IPS-15b (cell line): ENCODE data around the gene LRTM1.

Experiments
- H3K27me3 ChIP-seq: one replicate; pipeline ENCODE4 v1.6.1; 2013; ENCODE audit warnings: low read length; ENCODE audit not compliant: control insufficient read depth, insufficient read depth
- H3K36me3 ChIP-seq: one replicate; pipeline ENCODE4 v1.6.1; 2013; ENCODE audit warnings: low read length; ENCODE audit not compliant: control insufficient read depth, insufficient read depth
- H3K4me1 ChIP-seq: one replicate; pipeline ENCODE4 v1.6.1; 2013; ENCODE audit warnings: mild to moderate bottlenecking, low read length; ENCODE audit not compliant: control insufficient read depth, insufficient read depth
- H3K4me3 ChIP-seq: one replicate; pipeline ENCODE4 v1.5.1; 2013; ENCODE audit warnings: low read depth, low read length
- H3K9ac ChIP-seq: one replicate; pipeline ENCODE4 v1.6.1; 2013; ENCODE audit warnings: low read depth, mild to moderate bottlenecking, low read length
- H3K9me3 ChIP-seq: one replicate; pipeline ENCODE4 v1.6.1; 2013; ENCODE audit warnings: mild to moderate bottlenecking, low read length; ENCODE audit not compliant: control insufficient read depth, insufficient read depth

The LRTM1 gene

GRCh38 chr3:54936561-54936960 lies 8.7 kb upstream of the LRTM1 start:
- Histone ChIP-seq H3K4me1 (peaks cover 8% of the 10 kb centered on the region), H3K36me3 (no peaks in the 10 kb centered on the region), H3K9ac (no peak overlapping the region), H3K27me3 (no peaks in the 10 kb centered on the region), H3K4me3 (no peak overlapping the region), H3K9me3 (no peaks in the 10 kb centered on the region)

- no peaks in the 10 kb centered on the region for H3K9me3 ChIP-seq
- no peaks in the 10 kb centered on the region for H3K27me3 ChIP-seq
- no peaks in the 10 kb centered on the region for H3K36me3 ChIP-seq
- no peak overlapping the region for H3K9ac ChIP-seq
- H3K4me1 ChIP-seq: peaks cover 8% of the 10 kb centered on the region
- no peak overlapping the region for H3K4me3 ChIP-seq
Observed at GRCh38 chr3:54935869-54936268, 8.0 kb upstream of the LRTM1 start.

GRCh38 chr3:54932606-54933005 lies 4.7 kb upstream of the LRTM1 start:
- H3K4me1 ChIP-seq: peaks cover 8% of the 10 kb centered on the region
- H3K4me3 ChIP-seq: no peak overlapping the region
- no peaks in the 10 kb centered on the region for H3K9me3 ChIP-seq
- no peaks in the 10 kb centered on the region for H3K36me3 ChIP-seq
- H3K9ac ChIP-seq: no peak overlapping the region
- no peaks in the 10 kb centered on the region for H3K27me3 ChIP-seq

GRCh38 chr3:54931182-54931581 lies 3.3 kb upstream of the LRTM1 start:
- Histone ChIP-seq H3K9me3 (no peaks in the 10 kb centered on the region), H3K36me3 (no peaks in the 10 kb centered on the region), H3K4me3 (no peak overlapping the region), H3K9ac (no peak overlapping the region), H3K27me3 (no peaks in the 10 kb centered on the region), H3K4me1 (peaks cover 2% of the 10 kb centered on the region)

- Histone ChIP-seq H3K4me3 (no peak overlapping the region), H3K36me3 (no peaks in the 10 kb centered on the region), H3K9me3 (no peaks in the 10 kb centered on the region), H3K9ac (no peak overlapping the region), H3K27me3 (no peaks in the 10 kb centered on the region), H3K4me1 (no peaks in the 10 kb centered on the region)
Observed at GRCh38 chr3:54918516-54918915, 9.3 kb downstream of the LRTM1 start.

- H3K4me1 ChIP-seq: no peaks in the 10 kb centered on the region
- H3K9ac ChIP-seq: no peak overlapping the region
- H3K9me3 ChIP-seq: no peaks in the 10 kb centered on the region
- no peaks in the 10 kb centered on the region for H3K36me3 ChIP-seq
- H3K4me3 ChIP-seq: no peak overlapping the region
- no peaks in the 10 kb centered on the region for H3K27me3 ChIP-seq
Observed at GRCh38 chr3:54917862-54918261, 10.0 kb downstream of the LRTM1 start.

GRCh38 chr3:54917174-54917573 lies 10.7 kb downstream of the LRTM1 start:
- Histone ChIP-seq H3K4me1 (no peaks in the 10 kb centered on the region), H3K9me3 (no peaks in the 10 kb centered on the region), H3K4me3 (no peak overlapping the region), H3K9ac (no peak overlapping the region), H3K36me3 (no peaks in the 10 kb centered on the region), H3K27me3 (no peaks in the 10 kb centered on the region)

- H3K27me3 ChIP-seq: no peaks in the 10 kb centered on the region
- no peaks in the 10 kb centered on the region for H3K4me1 ChIP-seq
- H3K9me3 ChIP-seq: no peaks in the 10 kb centered on the region
- H3K4me3 ChIP-seq: no peak overlapping the region
- H3K9ac ChIP-seq: no peak overlapping the region
- H3K36me3 ChIP-seq: no peaks in the 10 kb centered on the region
Observed at GRCh38 chr3:54916732-54917131, 11.1 kb downstream of the LRTM1 start.

- Histone ChIP-seq H3K27me3 (no peaks in the 10 kb centered on the region), H3K36me3 (no peaks in the 10 kb centered on the region)
Observed at GRCh38 chr3:54915976-54916375, 11.9 kb downstream of the LRTM1 start.

GRCh38 chr3:54915181-54915580 lies 12.7 kb downstream of the LRTM1 start:
- H3K9ac ChIP-seq: no peak overlapping the region
- H3K9me3 ChIP-seq: no peaks in the 10 kb centered on the region
- no peaks in the 10 kb centered on the region for H3K4me1 ChIP-seq
- no peaks in the 10 kb centered on the region for H3K27me3 ChIP-seq
- H3K4me3 ChIP-seq: no peak overlapping the region
- H3K36me3 ChIP-seq: no peaks in the 10 kb centered on the region

More at GRCh38 chr3:54915976-54916375, 11.9 kb downstream of the LRTM1 start:
- Histone ChIP-seq H3K9me3 (no peaks in the 10 kb centered on the region), H3K4me3 (no peak overlapping the region), H3K9ac (no peak overlapping the region), H3K4me1 (no peaks in the 10 kb centered on the region)

- Histone ChIP-seq H3K36me3 (no peaks in the 10 kb centered on the region), H3K4me3 (no peak overlapping the region), H3K9ac (no peak overlapping the region), H3K9me3 (no peaks in the 10 kb centered on the region), H3K27me3 (no peaks in the 10 kb centered on the region), H3K4me1 (no peaks in the 10 kb centered on the region)
Observed at GRCh38 chr3:54914180-54914579, 13.7 kb downstream of the LRTM1 start.

GRCh38 chr3:54909191-54909590 lies 18.7 kb downstream of the LRTM1 start:
- Histone ChIP-seq H3K36me3 (no peaks in the 10 kb centered on the region), H3K9me3 (no peaks in the 10 kb centered on the region), H3K27me3 (no peaks in the 10 kb centered on the region), H3K9ac (no peak overlapping the region), H3K4me1 (no peaks in the 10 kb centered on the region), H3K4me3 (no peak overlapping the region)

GRCh38 chr3:54906763-54907162 lies 21.1 kb downstream of the LRTM1 start:
- H3K4me1 ChIP-seq: no peaks in the 10 kb centered on the region
- no peaks in the 10 kb centered on the region for H3K36me3 ChIP-seq
- no peaks in the 10 kb centered on the region for H3K9me3 ChIP-seq
- H3K4me3 ChIP-seq: no peak overlapping the region
- H3K9ac ChIP-seq: no peak overlapping the region
- H3K27me3 ChIP-seq: no peaks in the 10 kb centered on the region
